Fibroblast of mammary gland (primary cell): ENCODE measurements around the gene TGFBR1.
A peak's percentile ranks its signal among the peaks of the same experiment; 100 is the strongest.

Experiments used
- DNase-seq: peaks from one replicate; pipeline ENCODE4 v3.0.0-alpha.2; 2010; ENCODE audit warnings: low read depth
- H3K4me3 ChIP-seq: 2 replicates; pipeline ENCODE4 v1.5.1; 2011; ENCODE audit warnings: low read depth, mild to moderate bottlenecking, low read length, moderate library complexity; ENCODE audit not compliant: control insufficient read depth
- TF ChIP-seq, protein P1 (sequence below): conservative IDR thresholded peaks from 2 replicates; pipeline ENCODE4 v1.5.1; 2011; ENCODE audit warnings: low read depth, low read length, inconsistent platforms; ENCODE audit not compliant: control insufficient read depth, insufficient read depth

The TGFBR1 gene

DNA sequence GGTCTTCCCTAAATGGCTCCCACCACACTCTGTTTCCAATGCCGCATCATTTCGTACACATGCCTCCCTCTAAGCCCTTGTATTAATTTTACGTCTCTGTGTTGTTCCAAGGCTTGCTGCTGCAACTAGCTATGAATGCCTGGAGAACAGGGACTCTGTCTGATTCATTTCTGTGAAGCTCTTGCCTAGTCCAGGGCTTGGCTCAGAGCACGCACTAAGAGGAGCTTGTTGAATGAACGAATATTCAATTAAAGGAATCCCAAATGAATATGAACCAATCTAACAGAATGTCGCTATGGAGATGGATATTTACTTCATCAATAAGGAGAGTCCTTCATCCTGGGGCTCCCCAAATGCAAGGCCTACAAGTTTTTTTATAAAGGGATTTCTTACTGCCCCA lies 55.3 kb downstream of the TGFBR1 start:
- TF ChIP-seq, protein P1, sequence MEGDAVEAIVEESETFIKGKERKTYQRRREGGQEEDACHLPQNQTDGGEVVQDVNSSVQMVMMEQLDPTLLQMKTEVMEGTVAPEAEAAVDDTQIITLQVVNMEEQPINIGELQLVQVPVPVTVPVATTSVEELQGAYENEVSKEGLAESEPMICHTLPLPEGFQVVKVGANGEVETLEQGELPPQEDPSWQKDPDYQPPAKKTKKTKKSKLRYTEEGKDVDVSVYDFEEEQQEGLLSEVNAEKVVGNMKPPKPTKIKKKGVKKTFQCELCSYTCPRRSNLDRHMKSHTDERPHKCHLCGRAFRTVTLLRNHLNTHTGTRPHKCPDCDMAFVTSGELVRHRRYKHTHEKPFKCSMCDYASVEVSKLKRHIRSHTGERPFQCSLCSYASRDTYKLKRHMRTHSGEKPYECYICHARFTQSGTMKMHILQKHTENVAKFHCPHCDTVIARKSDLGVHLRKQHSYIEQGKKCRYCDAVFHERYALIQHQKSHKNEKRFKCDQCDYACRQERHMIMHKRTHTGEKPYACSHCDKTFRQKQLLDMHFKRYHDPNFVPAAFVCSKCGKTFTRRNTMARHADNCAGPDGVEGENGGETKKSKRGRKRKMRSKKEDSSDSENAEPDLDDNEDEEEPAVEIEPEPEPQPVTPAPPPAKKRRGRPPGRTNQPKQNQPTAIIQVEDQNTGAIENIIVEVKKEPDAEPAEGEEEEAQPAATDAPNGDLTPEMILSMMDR = no peak
- no peak overlapping the region for H3K4me3 ChIP-seq
- no peak for DNase-seq

DNA sequence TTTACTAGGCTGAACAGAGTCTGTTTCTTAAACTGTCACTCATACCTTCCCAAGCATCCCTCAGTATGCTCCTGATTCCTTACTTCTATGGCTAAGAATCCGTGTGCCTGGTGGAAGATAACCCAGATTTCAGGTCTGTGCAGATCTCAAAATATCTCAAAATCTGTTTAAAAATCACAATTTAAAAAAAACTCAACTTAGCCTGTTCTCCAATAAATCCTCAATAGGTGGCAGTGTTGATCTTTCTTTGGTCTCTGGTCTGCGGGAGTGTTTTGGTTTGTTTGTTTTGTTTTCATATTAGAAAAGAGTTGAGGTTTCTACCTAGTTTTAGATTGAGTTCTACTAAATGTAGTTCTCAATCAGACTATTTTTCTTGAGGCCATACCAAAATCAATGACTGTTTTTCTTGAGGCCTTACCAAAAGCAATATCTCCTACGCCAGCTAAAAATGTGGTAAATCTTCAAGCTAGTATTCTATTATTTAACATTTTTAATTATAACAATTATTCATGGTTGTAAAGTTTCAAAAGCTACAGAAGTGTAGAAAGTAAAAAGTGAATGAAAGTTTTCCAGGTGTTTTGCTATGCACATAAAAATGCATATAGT lies 57.9 kb downstream of the TGFBR1 start:
- peak; percentile 65 for DNase-seq
- TF ChIP-seq, protein P1 = peak; percentile 71

DNA sequence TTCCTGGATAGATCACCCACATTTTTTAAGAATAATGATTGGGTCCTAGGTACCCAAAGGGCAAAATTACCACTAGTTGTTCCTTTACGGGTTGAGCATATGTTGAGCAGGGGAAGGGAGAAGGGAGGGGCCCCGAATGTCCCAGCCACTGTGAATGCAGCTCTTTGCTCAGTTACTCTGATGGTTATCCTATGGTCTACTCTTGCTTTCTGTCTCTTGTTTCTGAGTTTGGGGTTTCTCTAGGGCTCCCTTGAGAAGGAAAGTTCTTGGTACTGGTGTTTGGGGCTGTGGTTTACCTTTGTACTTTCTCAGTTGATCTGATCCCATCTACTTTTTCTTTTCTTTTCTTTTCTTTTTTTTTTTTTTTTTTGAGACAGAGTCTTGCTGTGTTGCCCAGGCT lies 61.2 kb downstream of the TGFBR1 start:
- TF ChIP-seq, protein P1 = no peak
- H3K4me3 ChIP-seq = no peak overlapping the region
- DNase-seq = no peak

More for the DNA sequence above, 57.9 kb downstream of the TGFBR1 start:
- H3K4me3 ChIP-seq = no peak overlapping the region

DNA sequence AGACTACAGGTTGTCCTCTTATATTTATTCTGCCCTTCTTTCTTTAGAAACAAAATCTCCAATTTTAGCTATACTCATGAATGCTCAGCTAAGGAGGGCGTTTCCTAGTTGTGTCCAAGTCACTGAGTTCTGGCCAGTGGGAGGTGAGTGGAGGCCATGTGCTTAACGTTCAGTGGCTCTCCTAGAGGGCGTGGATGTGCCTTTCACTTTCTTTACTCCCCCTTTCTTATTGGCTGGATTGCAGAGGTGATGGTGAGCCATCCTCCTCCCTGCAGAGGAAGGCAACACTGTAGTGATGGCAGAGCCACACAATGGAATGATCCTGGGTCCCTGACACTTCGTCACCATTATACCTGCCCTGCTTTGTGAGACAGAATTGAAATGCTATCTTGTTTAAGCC lies 62.2 kb downstream of the TGFBR1 start:
- DNase-seq = no peak
- no peak overlapping the region for H3K4me3 ChIP-seq
- TF ChIP-seq, protein P1 = no peak

DNA sequence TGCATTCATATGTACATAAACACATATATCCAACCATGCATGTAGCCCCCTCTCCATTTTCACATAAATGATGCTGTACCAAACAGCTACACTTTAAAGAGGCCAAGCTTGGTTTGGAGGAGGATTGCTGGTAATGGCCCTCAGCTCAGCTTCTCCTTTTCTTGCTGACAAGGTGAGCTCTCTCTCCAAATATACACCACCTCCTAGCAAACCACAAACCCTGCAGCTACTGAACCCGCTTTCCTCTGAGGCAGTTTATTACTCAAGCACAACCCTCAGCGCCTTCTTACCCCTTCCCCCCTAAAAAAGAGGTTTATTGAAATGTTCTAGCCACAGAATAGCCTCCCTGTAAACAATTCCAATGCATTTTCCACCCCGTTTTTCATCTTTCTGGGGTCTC lies 62.8 kb downstream of the TGFBR1 start:
- TF ChIP-seq, protein P1 = no peak
- H3K4me3 ChIP-seq = no peak overlapping the region
- DNase-seq = no peak

DNA sequence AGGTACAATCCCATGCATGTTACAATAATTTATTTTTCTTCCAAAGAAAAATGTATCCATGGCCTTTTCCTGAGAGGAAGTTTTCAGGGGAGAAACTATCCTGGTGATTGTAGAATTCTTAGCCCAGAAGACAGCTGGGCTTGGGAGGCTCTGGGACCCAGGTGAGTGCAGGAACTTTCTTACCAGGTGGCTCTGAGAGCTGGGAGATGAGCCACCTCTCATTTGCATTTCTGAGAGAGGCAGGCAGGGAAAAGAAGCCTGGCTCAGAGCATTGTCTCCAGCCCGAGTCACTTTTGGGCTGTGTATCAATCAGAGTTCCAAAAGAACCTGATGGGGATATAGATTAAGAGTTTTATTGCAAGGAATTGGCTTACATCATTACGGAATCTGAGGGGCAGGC lies 64.2 kb downstream of the TGFBR1 start:
- TF ChIP-seq, protein P1 = no peak
- no peak overlapping the region for H3K4me3 ChIP-seq
- DNase-seq = no peak
